GM10847 (cell line): ENCODE measurements around the gene PTPRN2.

Experiments used
- POLR2A ChIP-seq: IDR thresholded peaks from 2 replicates; pipeline ENCODE4 v1.6.1; 2011; ENCODE audit not compliant: insufficient read length; ENCODE audit errors: extremely low read depth

Gene PTPRN2

GRCh38 chr7:158357106-158357897 is 230.3 kb downstream of the PTPRN2 start:
- no peak for TF ChIP-seq POLR2A

GRCh38 chr7:158356454-158356853 is 231.2 kb downstream of the PTPRN2 start:
- no peak for TF ChIP-seq POLR2A

GRCh38 chr7:158355456-158356065 is 232.1 kb downstream of the PTPRN2 start:
- TF ChIP-seq POLR2A: no peak

GRCh38 chr7:158354861-158355260 is 232.8 kb downstream of the PTPRN2 start:
- TF ChIP-seq POLR2A: no peak

GRCh38 chr7:158353606-158354570 is 233.7 kb downstream of the PTPRN2 start:
- TF ChIP-seq POLR2A: no peak

- no peak for TF ChIP-seq POLR2A
These were observed 236.1 kb downstream of the PTPRN2 start for GRCh38 chr7:158351481-158351880.

- TF ChIP-seq POLR2A: no peak
These were observed 236.6 kb downstream of the PTPRN2 start for GRCh38 chr7:158351051-158351450.

GRCh38 chr7:158350166-158350900 is 237.3 kb downstream of the PTPRN2 start:
- TF ChIP-seq POLR2A: no peak

GRCh38 chr7:158348446-158348845 is 239.2 kb downstream of the PTPRN2 start:
- no peak for TF ChIP-seq POLR2A

- no peak for TF ChIP-seq POLR2A
These were observed 241.9 kb downstream of the PTPRN2 start for GRCh38 chr7:158345731-158346130.

GRCh38 chr7:158344706-158345300 is 242.8 kb downstream of the PTPRN2 start:
- TF ChIP-seq POLR2A: no peak

GRCh38 chr7:158343936-158344455 is 243.6 kb downstream of the PTPRN2 start:
- TF ChIP-seq POLR2A: no peak

- no peak for TF ChIP-seq POLR2A
These were observed 244.1 kb downstream of the PTPRN2 start for GRCh38 chr7:158343526-158343925.

- no peak for TF ChIP-seq POLR2A
These were observed 257.9 kb downstream of the PTPRN2 start for GRCh38 chr7:158329686-158330085.

- no peak for TF ChIP-seq POLR2A
These were observed 258.5 kb downstream of the PTPRN2 start for GRCh38 chr7:158329014-158329610.
